Measurements from ENCODE around the gene POM121C.
"Not testable (repeated sequence)": the region's sequence is repeated elsewhere in the genome, so short reads cannot be mapped to it uniquely, and the experiment has no call there.

DNA sequence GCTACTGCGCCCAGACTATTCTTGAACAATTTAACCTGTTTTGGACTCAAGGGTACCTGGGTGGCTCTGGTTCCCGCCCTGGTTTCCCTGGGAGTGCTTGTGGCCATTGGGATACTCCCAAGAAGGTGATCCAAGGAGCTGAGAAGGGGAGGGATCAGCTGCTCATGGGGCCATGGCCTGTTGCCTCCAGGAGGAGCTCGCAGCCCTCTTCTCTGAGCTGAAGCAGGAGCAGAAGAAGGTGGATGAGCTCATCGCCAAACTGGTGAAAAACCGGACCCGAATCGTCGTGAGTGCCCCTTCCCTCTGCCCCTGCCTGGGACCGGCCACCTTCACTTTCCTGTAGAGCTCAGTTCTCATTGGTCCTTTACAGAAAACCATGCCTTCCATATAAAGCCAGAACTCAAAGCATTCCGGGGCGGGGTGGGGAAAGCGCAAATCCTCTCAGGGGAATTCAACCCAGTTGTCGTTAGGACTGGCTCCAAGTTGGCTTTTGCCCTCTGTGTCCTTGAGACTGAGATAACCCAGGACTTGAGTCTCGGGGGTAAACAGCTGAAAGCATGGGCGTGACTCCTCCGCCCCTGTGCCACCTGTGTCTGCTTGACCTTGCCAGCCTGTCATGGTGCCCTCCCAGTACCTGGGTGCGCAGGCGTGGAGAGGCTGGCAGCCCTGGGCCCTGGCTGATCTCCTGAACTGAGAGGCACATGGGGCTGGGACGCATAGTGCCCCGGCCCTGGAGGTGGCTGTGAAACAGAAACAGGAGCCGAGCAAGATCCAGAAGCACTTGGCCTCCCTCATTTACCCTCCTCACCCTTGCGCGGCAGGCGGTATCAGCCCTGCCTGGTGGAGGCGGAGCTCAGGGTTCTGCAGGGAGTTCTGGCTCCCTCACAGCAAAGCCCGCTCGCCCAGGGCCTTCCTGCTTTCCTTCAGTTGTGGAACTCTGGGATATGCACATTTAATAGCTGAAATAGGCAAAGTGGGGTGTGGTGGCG lies 82.3 kb downstream of the POM121C start:
- TF ChIP-seq, protein P1, sequence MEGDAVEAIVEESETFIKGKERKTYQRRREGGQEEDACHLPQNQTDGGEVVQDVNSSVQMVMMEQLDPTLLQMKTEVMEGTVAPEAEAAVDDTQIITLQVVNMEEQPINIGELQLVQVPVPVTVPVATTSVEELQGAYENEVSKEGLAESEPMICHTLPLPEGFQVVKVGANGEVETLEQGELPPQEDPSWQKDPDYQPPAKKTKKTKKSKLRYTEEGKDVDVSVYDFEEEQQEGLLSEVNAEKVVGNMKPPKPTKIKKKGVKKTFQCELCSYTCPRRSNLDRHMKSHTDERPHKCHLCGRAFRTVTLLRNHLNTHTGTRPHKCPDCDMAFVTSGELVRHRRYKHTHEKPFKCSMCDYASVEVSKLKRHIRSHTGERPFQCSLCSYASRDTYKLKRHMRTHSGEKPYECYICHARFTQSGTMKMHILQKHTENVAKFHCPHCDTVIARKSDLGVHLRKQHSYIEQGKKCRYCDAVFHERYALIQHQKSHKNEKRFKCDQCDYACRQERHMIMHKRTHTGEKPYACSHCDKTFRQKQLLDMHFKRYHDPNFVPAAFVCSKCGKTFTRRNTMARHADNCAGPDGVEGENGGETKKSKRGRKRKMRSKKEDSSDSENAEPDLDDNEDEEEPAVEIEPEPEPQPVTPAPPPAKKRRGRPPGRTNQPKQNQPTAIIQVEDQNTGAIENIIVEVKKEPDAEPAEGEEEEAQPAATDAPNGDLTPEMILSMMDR (IDR thresholded peaks at IDR 0.05): not testable (repeated sequence)
- TF ChIP-seq POLR2AphosphoS5, POLR2A (IDR thresholded peaks at IDR 0.05): not testable (repeated sequence)
